ENCODE results near the gene BATF3.

BATF3 gene

DNA sequence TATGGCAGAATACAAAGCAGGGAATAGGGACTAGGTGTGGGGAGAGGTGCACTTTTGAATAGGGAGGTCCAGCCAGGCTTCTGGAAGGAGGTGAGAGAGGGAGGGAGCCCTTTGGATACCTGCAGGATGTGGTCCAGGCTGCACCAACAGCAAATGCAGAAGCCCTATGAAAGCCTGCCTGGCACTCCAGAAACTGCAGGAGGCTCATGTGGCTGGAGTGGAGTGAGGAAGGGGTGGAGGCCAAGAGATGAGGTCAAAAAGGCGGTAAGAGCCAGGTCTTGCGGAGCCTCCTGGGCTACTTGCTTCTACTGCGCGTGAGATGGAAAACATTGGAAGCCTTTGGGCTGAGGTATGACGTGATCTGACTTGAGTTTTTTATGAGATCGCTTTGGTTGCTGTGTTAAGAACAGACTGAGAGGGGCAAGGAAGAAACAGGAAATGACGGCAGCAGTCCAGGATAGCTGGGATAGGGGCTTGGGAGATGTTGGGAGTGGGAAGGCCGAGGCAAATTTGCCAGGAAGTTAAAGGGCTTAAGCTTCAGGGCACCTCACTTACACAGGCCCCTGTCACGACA lies 4.4 kb upstream of the BATF3 start:
- DNase-seq, result no peak

- no peak for DNase-seq
These were observed 3.0 kb upstream of the BATF3 start for GRCh38 chr1:212702672-212703071.

GRCh38 chr1:212701910-212702309 lies 2.3 kb upstream of the BATF3 start:
- no peak for DNase-seq

- peak; percentile 30 to 36 for DNase-seq
These were observed 1.5 kb upstream of the BATF3 start for GRCh38 chr1:212700892-212701819.

DNA sequence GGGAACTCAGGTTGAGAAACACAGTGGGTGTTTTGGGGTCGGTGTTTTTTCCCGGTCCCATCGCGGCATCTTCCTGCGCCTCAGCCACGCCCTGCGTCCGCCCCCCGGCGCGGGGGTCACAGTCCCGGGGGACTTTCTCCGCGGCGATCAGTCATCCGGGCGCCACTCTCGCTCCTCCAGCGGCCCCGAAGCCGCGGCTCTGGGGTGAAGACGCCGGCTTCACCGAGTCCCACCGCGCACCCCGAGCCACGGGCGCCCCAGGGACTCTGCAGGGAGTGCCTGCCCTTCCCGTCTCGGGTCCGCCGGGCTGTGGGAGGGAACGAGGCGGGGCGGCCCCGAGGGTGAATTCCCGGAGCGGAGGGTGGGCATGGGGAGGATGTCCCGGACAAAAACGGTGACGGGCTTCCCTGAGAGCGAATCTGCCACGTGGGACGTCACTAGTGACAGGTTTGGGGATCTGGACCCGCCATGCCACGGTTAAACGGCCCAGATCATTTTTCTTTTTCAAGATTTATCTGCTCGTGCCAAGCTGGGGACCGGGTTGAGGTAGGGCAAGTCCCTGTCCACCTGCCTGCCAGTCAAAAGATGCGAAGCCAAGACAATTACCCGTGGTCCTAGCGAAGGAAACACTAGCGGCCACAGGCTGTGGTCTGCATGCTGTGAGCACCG lies 717 bp upstream of the BATF3 start:
- peak; percentile 62 to 68 for DNase-seq

- peak; percentile 38 to 44 for DNase-seq
These were observed 476 bp downstream of the BATF3 start for GRCh38 chr1:212699104-212699624.

DNA sequence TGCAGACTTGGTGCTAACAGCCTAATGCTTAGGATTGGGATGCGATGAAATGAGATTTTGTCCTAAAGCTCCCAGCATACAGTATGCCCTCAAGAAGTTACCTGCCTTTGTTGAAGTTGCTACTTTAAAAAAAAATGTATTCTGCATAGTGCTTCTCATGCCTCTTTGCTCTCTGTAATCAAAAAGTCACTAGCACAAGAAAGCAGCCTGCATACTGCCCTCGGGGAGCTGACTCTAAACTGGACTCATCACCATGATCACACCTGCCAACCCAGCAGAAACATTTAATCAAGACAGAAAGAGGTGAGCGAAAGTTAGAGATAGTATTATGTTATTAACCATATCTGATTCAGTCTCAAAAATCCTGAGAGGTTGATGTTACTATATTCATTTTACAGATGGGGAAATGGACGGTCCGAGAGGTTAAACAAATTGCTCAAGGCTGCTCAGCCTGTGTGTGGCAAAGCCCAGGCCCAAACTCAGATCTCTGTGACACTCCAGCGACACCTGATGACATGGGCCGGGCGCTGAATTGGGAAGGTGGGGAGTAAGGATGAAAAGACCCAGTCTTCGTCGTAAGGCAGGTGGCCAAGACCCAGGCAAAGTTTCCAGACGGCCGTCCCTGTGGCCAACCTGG lies 1.1 kb downstream of the BATF3 start:
- no peak for DNase-seq

DNA sequence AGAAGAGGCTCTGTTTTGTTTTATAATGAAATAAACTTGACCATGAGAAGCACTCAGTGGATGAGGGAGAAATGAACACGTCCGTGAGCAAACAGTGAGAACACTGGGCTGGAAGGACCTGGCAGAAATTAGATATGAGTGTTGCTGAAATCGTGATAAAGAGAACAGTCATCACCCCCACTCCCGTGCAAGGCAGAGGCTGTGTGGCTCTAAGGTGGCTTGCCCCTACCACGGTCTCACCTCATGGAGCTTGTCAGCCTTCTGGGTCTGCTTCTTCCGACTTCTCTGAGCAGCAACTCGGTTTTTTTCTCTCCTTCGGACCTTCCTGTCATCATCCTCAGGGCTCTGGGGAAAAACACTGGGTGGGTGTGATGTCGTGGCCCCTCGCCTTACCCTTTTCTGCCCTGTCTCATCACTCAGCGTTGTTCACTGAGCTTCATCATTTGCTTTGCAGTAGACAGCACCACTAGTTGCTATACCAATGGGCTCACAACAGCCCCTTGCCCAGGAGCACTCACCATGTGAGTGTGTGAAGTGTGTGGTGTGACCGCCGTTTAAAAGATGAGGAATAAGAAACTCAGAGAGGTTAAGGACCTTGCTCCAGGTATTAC lies 2.8 kb downstream of the BATF3 start:
- no peak for DNase-seq

DNA sequence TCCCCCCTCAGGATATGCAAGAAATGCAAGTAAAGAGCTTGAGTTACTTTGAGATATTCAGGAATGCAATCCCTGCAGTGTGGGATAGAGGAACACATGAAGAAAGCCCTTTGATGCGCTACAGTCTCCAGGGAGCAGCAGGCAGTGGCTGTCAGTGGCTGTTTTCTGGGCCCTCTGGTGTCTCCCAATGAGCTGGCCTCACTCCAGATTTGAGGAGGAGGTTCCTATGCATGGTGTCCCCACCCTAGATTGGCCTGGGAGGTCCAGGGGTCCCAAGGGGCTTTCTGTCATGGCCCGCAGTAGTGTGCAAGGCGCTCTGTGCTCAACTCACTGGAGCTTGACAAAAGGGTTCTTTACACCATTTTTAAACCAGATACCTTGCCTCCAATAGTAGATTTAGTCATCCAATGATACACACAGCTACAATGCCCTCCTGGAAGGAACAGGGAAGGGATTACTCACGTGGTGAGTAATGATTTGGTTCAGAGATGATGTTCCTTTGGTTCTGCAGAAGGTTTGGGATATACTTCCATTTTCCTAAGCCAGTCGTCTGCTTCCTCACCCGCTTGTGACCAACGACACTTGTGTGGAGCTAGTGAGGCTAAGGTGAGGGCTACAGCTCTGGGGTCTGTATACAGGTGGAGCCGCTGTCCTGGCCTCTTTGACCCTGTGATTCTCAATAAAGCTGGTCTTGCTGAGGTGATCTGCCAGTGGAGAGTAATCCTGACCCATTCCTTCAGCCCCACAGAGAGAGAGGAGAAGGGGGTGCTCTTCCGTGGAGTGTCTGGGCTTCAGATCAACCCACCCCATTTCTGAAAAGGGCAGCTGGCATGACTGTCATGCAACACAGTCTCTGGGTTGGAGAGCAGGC lies 6.6 kb downstream of the BATF3 start:
- no peak for DNase-seq

GRCh38 chr1:212691561-212692071 lies 8.0 kb downstream of the BATF3 start:
- DNase-seq, result no peak

GRCh38 chr1:212690816-212691403 lies 8.7 kb downstream of the BATF3 start:
- DNase-seq, result no peak

DNA sequence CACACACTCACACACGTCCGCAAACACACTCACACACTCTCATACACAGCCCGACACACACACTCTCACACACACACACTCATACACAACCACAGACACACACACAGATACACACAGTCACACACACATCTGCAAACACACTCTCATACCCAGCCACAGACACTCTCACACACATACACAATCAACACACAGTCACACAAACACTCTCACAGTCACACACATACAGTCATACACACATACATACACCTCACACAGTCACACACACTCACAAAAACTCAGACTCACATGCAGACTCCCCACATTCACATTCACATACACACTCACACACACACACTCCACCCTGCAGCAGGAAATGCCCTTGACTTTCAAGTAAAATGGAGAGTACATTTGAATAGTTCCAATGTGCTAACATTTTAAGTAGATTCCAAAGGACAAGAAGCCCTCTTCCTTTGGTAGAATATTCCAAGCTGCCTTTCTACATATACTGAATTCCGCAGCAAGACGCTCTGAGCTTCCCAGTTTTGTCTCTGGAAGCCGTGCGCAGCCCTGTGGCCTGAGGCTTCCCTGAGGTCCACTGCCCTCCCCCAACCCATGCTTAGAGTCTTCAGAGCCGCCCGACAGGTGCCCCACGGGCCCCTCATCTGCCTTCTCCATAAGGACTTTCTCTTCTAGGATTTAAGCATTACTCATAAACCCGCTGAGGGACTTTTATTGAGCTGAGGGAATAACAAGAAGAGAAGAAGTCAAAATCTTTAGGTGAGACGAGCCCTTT lies 9.7 kb downstream of the BATF3 start:
- DNase-seq, result no peak

- DNase-seq, result no peak
These were observed 10.4 kb downstream of the BATF3 start for GRCh38 chr1:212689196-212689725.

DNA sequence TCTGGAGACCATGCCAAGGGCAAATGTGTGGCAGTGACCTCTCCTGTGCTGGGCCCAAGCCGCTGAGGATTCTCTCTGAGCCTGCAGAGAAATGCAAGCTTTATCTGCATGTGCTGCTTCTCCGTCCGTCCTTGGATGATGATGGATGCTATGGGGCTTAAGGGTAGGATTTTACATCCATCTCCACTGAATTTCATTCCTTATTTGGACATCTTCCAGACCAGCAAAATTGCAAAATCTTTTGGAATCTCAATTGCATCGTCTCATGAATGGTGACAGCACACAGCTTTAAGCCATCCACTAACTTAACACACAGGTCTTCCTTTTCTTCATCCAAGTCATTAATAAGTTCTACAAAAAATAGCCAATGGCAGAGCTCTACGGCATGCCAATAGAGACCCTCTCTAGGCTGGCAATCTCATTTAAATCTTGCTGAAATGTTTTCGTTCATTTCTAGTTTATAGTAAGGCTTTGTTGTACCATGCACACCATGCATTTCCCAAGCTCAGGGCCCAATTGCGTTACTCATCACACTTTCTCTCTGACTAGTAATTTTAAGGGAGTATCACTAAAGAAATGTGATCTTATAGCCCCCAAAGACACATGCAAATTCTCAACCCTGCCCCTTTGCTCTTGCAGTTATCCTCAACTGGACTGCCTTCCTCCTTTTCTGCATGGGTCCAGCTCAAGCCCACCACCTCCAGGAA lies 11.1 kb downstream of the BATF3 start:
- DNase-seq, result no peak

DNA sequence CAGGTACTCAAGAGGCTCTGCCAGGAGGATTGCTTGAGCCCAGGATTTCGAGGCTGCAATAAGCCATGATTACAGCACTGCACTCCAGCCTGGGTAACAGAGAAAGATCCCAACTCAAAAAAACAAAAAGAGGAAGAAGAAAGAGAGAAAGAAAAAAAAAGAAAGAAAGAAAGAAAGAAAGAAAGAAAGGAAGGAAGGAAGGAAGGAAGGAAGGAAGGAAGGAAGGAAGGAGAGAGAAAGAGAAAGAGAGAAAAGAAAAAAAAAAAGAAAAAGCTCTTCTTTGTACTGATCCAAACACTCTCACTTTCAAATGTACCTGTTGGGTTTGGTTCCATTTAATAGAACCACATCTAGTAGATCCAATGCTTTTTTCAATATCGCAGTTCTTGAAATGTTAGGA lies 11.8 kb downstream of the BATF3 start:
- DNase-seq, result no peak

- DNase-seq, result no peak
These were observed 13.0 kb downstream of the BATF3 start for GRCh38 chr1:212686591-212686990.

- DNase-seq, result no peak
These were observed 13.6 kb downstream of the BATF3 start for GRCh38 chr1:212686069-212686468.

GRCh38 chr1:212685429-212685828 lies 14.2 kb downstream of the BATF3 start:
- DNase-seq, result no peak

DNA sequence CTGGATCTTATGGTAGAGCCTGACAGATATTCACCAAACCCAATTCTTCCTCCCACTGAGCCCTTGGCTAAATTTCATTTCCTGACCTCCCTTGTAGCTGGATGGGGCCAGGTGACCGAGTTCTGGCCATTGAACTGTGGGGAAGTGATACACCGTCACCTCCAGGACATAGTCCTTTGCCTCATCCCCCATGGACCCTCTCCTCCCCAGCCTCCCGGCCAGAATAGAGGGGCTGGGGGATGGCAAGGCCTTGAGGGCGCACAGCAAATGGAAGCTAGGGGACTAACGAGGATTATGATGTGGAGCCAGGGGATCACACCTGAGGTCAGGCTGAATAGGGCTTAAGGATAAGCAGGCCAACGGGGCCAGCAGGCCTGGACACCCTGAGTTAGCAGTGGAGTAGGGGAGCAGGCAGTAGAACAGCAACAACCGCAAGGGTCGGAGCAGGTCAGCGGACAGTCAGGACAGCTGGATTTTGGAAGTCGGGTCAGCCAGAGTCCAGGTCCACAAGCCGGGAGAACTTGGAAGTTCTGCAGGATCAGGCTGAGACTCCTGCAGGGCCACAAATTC lies 15.0 kb downstream of the BATF3 start:
- DNase-seq, result no peak

Measured in activated CD4-positive, alpha-beta T cell treated with anti-CD3 and anti-CD28 coated beads, Interleukin-2, amount 50 U/mL, for 4 hours (primary cell).